Caco-2 (cell line): ENCODE measurements around the gene WDR82. TPM values are rescaled to one million over a fixed set of nuclear protein-coding genes. Genes with fewer than 3 reads are reported as not detected.

Source experiments
- BruUV-seq: library from RNA; stranded (reverse); fragments of 400-500 nt; replicated peaks from 2 replicates; lab custom pipeline; 2021; lab: Mats Ljungman, UMichigan
- CTCF ChIA-PET: fragments of 300-600 bp; sonication (Branson Sonifier 250); formaldehyde crosslinking; loops from one replicate; lab custom pipeline; 2022; ENCODE audit warnings: antibody characterized with exemption; lab: Charles Lee
- POLR2A ChIA-PET: fragments of 300-600 bp; sonication (Branson Sonifier 250); formaldehyde crosslinking; loops from one replicate; lab custom pipeline; 2022; ENCODE audit warnings: antibody characterized with exemption; lab: Charles Lee
- DNase-seq, 2 experiments: peaks; one replicate each; pipeline versions ENCODE4 v3.0.0 to v3.0.0-alpha.2; 2020 to 2022
- H3K27me3 ChIP-seq: replicated peaks from 2 replicates; pipeline ENCODE4 v1.6.0; 2011; ENCODE audit warnings: low read length; ENCODE audit not compliant: control insufficient read depth, insufficient read depth
- H3K36me3 ChIP-seq: 2 replicates; pipeline ENCODE4 v1.5.1; 2011; ENCODE audit warnings: low read length; ENCODE audit not compliant: control insufficient read depth, insufficient read depth
- H3K4me1 ChIP-seq: fragments of 250-450 bp; sonication (Bioruptor Pico); 2 replicates; pipeline ENCODE4 v1.5.1; 2020; ENCODE audit warnings: mild to moderate bottlenecking
- H3K4me3 ChIP-seq: 2 replicates; pipeline ENCODE4 v1.5.1; 2011; ENCODE audit warnings: low read depth, mild to moderate bottlenecking, control low read depth, low read length
- H3K9me3 ChIP-seq: fragments of 250-450 bp; sonication (Bioruptor Pico); 2 replicates; pipeline ENCODE4 v1.5.1; 2020; ENCODE audit warnings: mild to moderate bottlenecking, moderate library complexity
- H3K27ac Mint-ChIP-seq: one replicate; pipeline ENCODE4 v1.8.0; 2022; ENCODE audit warnings: mixed read lengths; ENCODE audit not compliant: unreplicated experiment
- H3K27me3 Mint-ChIP-seq: one replicate; pipeline ENCODE4 v1.8.0; 2022; ENCODE audit warnings: mixed read lengths; ENCODE audit not compliant: insufficient read depth, unreplicated experiment
- H3K36me3 Mint-ChIP-seq: one replicate; pipeline ENCODE4 v1.8.0; 2022; ENCODE audit warnings: mild to moderate bottlenecking, mixed read lengths; ENCODE audit not compliant: insufficient read depth, unreplicated experiment
- H3K4me1 Mint-ChIP-seq: one replicate; pipeline ENCODE4 v1.8.0; 2022; ENCODE audit warnings: low read depth, mixed read lengths; ENCODE audit not compliant: unreplicated experiment
- H3K4me3 Mint-ChIP-seq: one replicate; pipeline ENCODE4 v1.8.0; 2022; ENCODE audit warnings: mild to moderate bottlenecking, moderate library complexity, mixed read lengths; ENCODE audit not compliant: unreplicated experiment
- H3K9me3 Mint-ChIP-seq: one replicate; pipeline ENCODE4 v1.8.0; 2022; ENCODE audit warnings: mixed read lengths; ENCODE audit not compliant: unreplicated experiment
- intact Hi-C: fragments of 100-400 bp; cut with micrococcal nuclease; formaldehyde crosslinking; loops from one replicate; pipeline ENCODE4 v1.10.0; 2022; ENCODE audit not compliant: unreplicated experiment
- total RNA-seq: library from RNA; stranded (reverse); gene quantifications from 2 replicates; pipeline ENCODE4 v1.2.3, GENCODE V29; 2022
- TF ChIP-seq, protein P1 (sequence below), 2 experiments: fragments of 200-600 bp in 1 of 2; IDR thresholded peaks; 1 replicate in 1 of 2; 2 replicates in 1 of 2; pipeline versions ENCODE4 v1.5.1 to v1.8.0; 2011 to 2022; ENCODE audit warnings: antibody characterized with exemption in 1 of 2, control low read depth in 1 of 2, inconsistent platforms in 1 of 2, low read depth in 1 of 2, low read length in 1 of 2, mild to moderate bottlenecking in 1 of 2, moderate library complexity in 1 of 2; ENCODE audit not compliant: insufficient read depth in 1 of 2, severe bottlenecking in 1 of 2, unreplicated experiment in 1 of 2

Gene WDR82
- total RNA-seq, 1 experiment from 2014 or later = 67.1 TPM

DNA sequence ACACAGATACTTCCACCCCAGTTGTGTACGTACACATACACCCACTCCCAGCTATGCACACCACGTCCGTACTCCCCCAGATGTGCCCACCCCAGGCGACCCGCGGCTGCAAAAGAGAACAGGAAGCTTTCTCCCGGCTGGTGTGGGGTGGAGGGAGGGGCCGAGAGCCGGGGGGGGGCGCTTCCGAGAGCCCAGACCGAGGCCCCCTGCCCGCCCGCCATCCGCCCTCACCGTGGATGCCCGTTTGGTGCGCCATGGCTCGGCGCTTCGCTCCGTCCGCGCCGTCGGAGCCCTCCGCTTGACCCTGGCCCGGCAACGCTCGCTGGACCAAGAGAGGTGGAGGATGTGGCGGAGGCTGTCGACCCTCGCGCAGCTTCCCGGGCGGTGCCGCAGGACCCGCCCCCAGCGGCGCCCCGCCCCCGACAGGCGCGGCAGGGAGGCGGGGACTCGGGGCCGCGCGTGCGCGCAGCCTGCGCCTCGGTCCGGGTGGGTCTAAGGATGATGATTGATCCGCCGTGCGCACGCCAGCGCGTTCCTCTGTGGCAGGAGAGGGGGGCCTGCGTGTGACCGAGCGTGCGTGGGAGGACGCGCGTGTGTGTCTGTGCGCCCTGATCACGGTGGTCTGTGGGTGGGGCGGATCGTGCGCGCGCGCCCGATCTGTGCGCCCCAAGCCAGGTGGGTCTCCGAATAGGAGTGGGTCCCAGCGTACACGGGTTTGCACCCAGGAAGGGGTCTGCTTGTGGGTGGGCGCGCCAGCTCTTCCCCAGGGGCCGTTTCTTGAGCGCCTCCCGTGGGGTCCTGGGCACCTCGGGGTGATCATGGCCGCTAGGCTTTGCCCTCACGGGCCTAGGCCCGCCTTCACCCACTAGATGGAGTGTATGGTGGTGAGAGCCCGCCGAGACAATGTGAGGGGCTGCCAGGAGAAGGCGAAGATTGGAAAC is 39.4 kb downstream of the WDR82 start, which contains the start of gene TWF2:
TSS of gene TWF2 (minus strand) at position 398 of the 941 bp plus-strand sequence. CDS start at position 256, 142 bp downstream.
- peaks cover 18% of the 10 kb centered on the region; the same call in 1 of the 2 replicates for H3K4me1 ChIP-seq
- no peaks in the 10 kb centered on the region for H3K27me3 ChIP-seq
- ChIA-PET CTCF (interaction anchor here (0.6 to 1.3 kb wide), 6 partner anchors 7 to 146 kb away, joined by 3 to 4 read pairs (median 3); partner anchors contain the start of genes PPM1M and WDR82), POLR2A (interaction anchor here (0.5 to 1.0 kb wide), 3 partner anchors 40 to 194 kb away, joined by 4 to 6 read pairs (median 5); partner anchors contain the start of gene WDR82)
- Mint-ChIP-seq H3K9me3 (no peaks in the 10 kb centered on the region), H3K4me3 (peak within 1 kb of the TSS; percentile 83), H3K27ac (peak within 1 kb of the TSS; percentile 91), H3K36me3 (no peaks in the 10 kb centered on the region), H3K4me1 (peaks cover 8% of the 10 kb centered on the region), H3K27me3 (no peaks in the 10 kb centered on the region)
- intact Hi-C loops = loop anchor here (2.0 kb wide), 2 partner anchors 50 to 100 kb away; no protein-coding TSS in a partner anchor
- BruUV-seq = TSS peak; percentile 82
- peak; percentile 68 to 88 for DNase-seq
- TF ChIP-seq, protein P1, sequence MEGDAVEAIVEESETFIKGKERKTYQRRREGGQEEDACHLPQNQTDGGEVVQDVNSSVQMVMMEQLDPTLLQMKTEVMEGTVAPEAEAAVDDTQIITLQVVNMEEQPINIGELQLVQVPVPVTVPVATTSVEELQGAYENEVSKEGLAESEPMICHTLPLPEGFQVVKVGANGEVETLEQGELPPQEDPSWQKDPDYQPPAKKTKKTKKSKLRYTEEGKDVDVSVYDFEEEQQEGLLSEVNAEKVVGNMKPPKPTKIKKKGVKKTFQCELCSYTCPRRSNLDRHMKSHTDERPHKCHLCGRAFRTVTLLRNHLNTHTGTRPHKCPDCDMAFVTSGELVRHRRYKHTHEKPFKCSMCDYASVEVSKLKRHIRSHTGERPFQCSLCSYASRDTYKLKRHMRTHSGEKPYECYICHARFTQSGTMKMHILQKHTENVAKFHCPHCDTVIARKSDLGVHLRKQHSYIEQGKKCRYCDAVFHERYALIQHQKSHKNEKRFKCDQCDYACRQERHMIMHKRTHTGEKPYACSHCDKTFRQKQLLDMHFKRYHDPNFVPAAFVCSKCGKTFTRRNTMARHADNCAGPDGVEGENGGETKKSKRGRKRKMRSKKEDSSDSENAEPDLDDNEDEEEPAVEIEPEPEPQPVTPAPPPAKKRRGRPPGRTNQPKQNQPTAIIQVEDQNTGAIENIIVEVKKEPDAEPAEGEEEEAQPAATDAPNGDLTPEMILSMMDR (IDR thresholded peaks at IDR 0.05; ENCODE audit: insufficient read depth in 1 of 2, low read depth in 1 of 2, low read length in 1 of 2, severe bottlenecking in 1 of 2, unreplicated experiment in 1 of 2) = peak in 1 of 2 experiments; percentile 53
- H3K9me3 ChIP-seq = no peaks in the 10 kb centered on the region
- peak within 1 kb of the TSS; percentile 100 for H3K4me3 ChIP-seq
- H3K36me3 ChIP-seq = no peaks in the 10 kb centered on the region; the same call in 1 of the 2 replicates

DNA sequence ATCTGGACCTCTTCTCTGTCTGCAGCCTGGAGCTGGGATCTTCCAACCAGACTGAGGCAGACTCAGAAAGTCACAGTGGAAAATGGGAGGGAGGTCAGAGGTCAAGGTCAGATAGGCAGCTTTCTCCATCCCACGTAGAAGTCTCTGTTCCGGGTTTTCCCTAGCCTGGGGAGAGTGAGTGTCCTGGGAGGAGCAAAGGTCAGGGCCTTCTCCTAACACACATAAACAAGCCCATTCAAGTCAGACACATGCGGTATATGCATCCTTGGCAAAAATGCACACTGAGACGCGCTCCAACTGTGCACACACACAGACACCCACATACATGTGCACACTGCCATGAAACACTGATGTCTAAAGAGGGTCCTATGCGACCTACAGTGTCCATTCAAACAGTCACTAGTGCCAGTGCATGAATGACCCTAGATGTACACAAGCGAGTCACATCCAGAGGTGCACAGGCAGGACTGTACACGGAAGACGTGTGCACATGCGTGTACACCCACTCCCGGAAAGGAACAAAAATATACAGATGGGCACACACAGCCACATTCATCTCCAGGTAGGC is 40.2 kb downstream of the WDR82 start:
- intact Hi-C loops = loop anchor here (2.0 kb wide), 2 partner anchors 51 to 101 kb away; no protein-coding TSS in a partner anchor
- Histone ChIP-seq H3K27me3 (no peaks in the 10 kb centered on the region), H3K9me3 (no peaks in the 10 kb centered on the region), H3K36me3 (no peaks in the 10 kb centered on the region; the same call in 1 of the 2 replicates), H3K4me1 (peaks cover 17% of the 10 kb centered on the region; the same call in 1 of the 2 replicates), H3K4me3 (peak overlapping the region; percentile 100)
- Mint-ChIP-seq H3K27ac (no peak overlapping the region), H3K4me1 (peaks cover 8% of the 10 kb centered on the region), H3K4me3 (peak overlapping the region; percentile 83), H3K36me3 (peaks cover 4% of the 10 kb centered on the region), H3K27me3 (no peaks in the 10 kb centered on the region), H3K9me3 (no peaks in the 10 kb centered on the region)
- no peak for DNase-seq
- ChIA-PET CTCF (interaction anchor here (0.6 to 1.3 kb wide), 7 partner anchors 8 to 147 kb away, joined by 3 to 4 read pairs (median 3); partner anchors contain the start of genes PPM1M and WDR82), POLR2A (interaction anchor here (0.6 to 1.0 kb wide), 2 partner anchors 41 to 147 kb away, joined by 4 to 5 read pairs; partner anchors contain the start of gene WDR82)
- TF ChIP-seq, protein P1 (IDR thresholded peaks at IDR 0.05; ENCODE audit: insufficient read depth in 1 of 2, low read depth in 1 of 2, low read length in 1 of 2, severe bottlenecking in 1 of 2, unreplicated experiment in 1 of 2) = no peak
- BruUV-seq = TSS peak; percentile 74
